SK-N-SH (cell line): ENCODE results near the gene HRH1. TPM values are rescaled to one million over a fixed set of nuclear protein-coding genes. Genes with fewer than 3 reads are reported as not detected.
"Not testable (repeated sequence)": the region's sequence is repeated elsewhere in the genome, so short reads cannot be mapped to it uniquely, and the experiment has no call there.

ENCODE experiments used
- CTCF ChIA-PET: fragments of 300-600, 350-600 bp; formaldehyde crosslinking; extraction: SDS; loops from one replicate; lab custom pipeline; 2021; lab: Yijun Ruan, JAX
- POLR2A ChIA-PET: fragments of 350-600 bp; sonication (Branson Sonifier 250); formaldehyde crosslinking; extraction: SDS; loops from one replicate; lab custom pipeline; 2020; ENCODE audit warnings: antibody characterized with exemption, inconsistent platforms; lab: Yijun Ruan, JAX
- DNase-seq: peaks from one replicate; pipeline ENCODE4 v3.0.0; 2012
- H2AFZ ChIP-seq: fragments of 200-600 bp; sonication (generic); 2 replicates; pipeline ENCODE4 v1.8.1; 2016; ENCODE audit warnings: antibody characterized with exemption, mild to moderate bottlenecking, low read depth
- H3F3A ChIP-seq: fragments of 200-600 bp; sonication (generic); replicated peaks from 2 replicates; pipeline ENCODE3; 2016; ENCODE audit warnings: antibody characterized with exemption, mild to moderate bottlenecking; ENCODE audit not compliant: insufficient read depth
- H3K27ac ChIP-seq, 2 experiments: fragments of 200-500 bp in 1 of 2; fragments of 200-600 bp in 1 of 2; sonication (Bioruptor generic) in 1 of 2; sonication (generic), shearing (Covaris generic) in 1 of 2; 2 replicates each; pipeline versions ENCODE4 v1.5.1 to v1.6.1; 2014 to 2016; ENCODE audit warnings: low read depth in 2 of 2, inconsistent platforms in 1 of 2, low read length in 1 of 2, mild to moderate bottlenecking in 1 of 2, mixed read lengths in 1 of 2
- H3K27me3 ChIP-seq: fragments of 200-600 bp; sonication (generic), shearing (Covaris generic); 2 replicates; pipeline ENCODE4 v1.6.1; 2016; ENCODE audit warnings: mixed run types; ENCODE audit not compliant: insufficient read depth
- H3K36me3 ChIP-seq, 2 experiments: fragments of 200-500 bp in 1 of 2; fragments of 200-600 bp in 1 of 2; sonication (Bioruptor generic) in 1 of 2; sonication (generic) in 1 of 2; replicated peaks in 1 of 2; 2 replicates each; pipeline versions ENCODE3 to v1.5.1; 2014 to 2016; ENCODE audit warnings: low read length in 1 of 2, mild to moderate bottlenecking in 1 of 2; ENCODE audit not compliant: insufficient read depth in 2 of 2, control insufficient read depth in 1 of 2
- H3K4me1 ChIP-seq, 2 experiments: fragments of 200-500 bp in 1 of 2; fragments of 200-600 bp in 1 of 2; sonication (Bioruptor generic) in 1 of 2; sonication (generic), shearing (Covaris generic) in 1 of 2; 2 replicates each; pipeline versions ENCODE4 v1.5.1 to v1.6.1; 2014 to 2016; ENCODE audit warnings: low read depth in 1 of 2, low read length in 1 of 2, mixed run types in 1 of 2; ENCODE audit not compliant: insufficient read depth in 2 of 2, control insufficient read depth in 1 of 2
- H3K4me2 ChIP-seq: fragments of 200-600 bp; sonication (generic), shearing (Covaris generic); 2 replicates; pipeline ENCODE4 v1.6.1; 2017; ENCODE audit warnings: mixed run types
- H3K4me3 ChIP-seq, 2 experiments: fragments of 200-500 bp in 1 of 2; fragments of 200-600 bp in 1 of 2; sonication (Bioruptor generic) in 1 of 2; sonication (generic), shearing (Covaris generic) in 1 of 2; 2 replicates each; pipeline versions ENCODE4 v1.5.1 to v1.8.1; 2014 to 2016; ENCODE audit warnings: low read depth in 2 of 2, inconsistent platforms in 1 of 2, low read length in 1 of 2, mild to moderate bottlenecking in 1 of 2, mixed read lengths in 1 of 2, moderate library complexity in 1 of 2
- H3K79me2 ChIP-seq: fragments of 200-600 bp; sonication (generic); 2 replicates; pipeline ENCODE4 v1.8.1; 2017; ENCODE audit warnings: mild to moderate bottlenecking; ENCODE audit not compliant: insufficient read depth
- H3K9ac ChIP-seq: fragments of 200-600 bp; sonication (generic); 2 replicates; pipeline ENCODE4 v1.6.1; 2017; ENCODE audit warnings: mixed run types
- H3K9me2 ChIP-seq: fragments of 200-600 bp; sonication (generic); 2 replicates; pipeline ENCODE4 v1.6.1; 2017; ENCODE audit warnings: mixed run types
- H3K9me3 ChIP-seq: fragments of 200-600 bp; sonication (generic); 2 replicates; pipeline ENCODE4 v1.6.1; 2017; ENCODE audit warnings: mixed run types, mild to moderate bottlenecking, moderate library complexity
- H4K20me1 ChIP-seq: fragments of 200-600 bp; sonication (generic); 2 replicates; pipeline ENCODE4 v1.6.1; 2017; ENCODE audit warnings: mild to moderate bottlenecking, mixed run types; ENCODE audit not compliant: insufficient read depth
- CHD2 ChIP-seq: fragments of 150-350 bp; IDR thresholded peaks from 2 replicates; pipeline ENCODE4 v1.6.1; 2018; ENCODE audit warnings: low read length; ENCODE audit not compliant: partially characterized antibody
- ELF1 ChIP-seq: IDR thresholded peaks from 2 replicates; pipeline ENCODE4 v1.4.0; 2012
- EP300 ChIP-seq, 2 experiments: IDR thresholded peaks; 2 replicates each; pipeline versions ENCODE4 v1.4.0 to v1.6.1; 2012; ENCODE audit warnings: borderline replicate concordance in 1 of 2, low read depth in 1 of 2, low read length in 1 of 2
- EZH2phosphoT487 ChIP-seq: fragments of 200-600 bp; sonication (generic); IDR thresholded peaks from 2 replicates; pipeline ENCODE4 v1.6.1; 2017; ENCODE audit warnings: low read depth, mixed run types, mild to moderate bottlenecking, antibody characterized with exemption, moderate library complexity, borderline replicate concordance
- GABPA ChIP-seq: IDR thresholded peaks from 2 replicates; pipeline ENCODE4 v1.4.0; 2012; ENCODE audit warnings: low read depth, mild to moderate bottlenecking
- JUND ChIP-seq: IDR thresholded peaks from 2 replicates; pipeline ENCODE4 v1.4.0; 2012
- MXI1 ChIP-seq: IDR thresholded peaks from 2 replicates; pipeline ENCODE4 v1.6.1; 2012; ENCODE audit warnings: mild to moderate bottlenecking, low read depth, low read length, improper control_type of control experiment
- NRF1 ChIP-seq: IDR thresholded peaks from 2 replicates; pipeline ENCODE4 v1.6.1; 2012; ENCODE audit warnings: low read depth, mild to moderate bottlenecking, low read length
- POLR2AphosphoS5 ChIP-seq: IDR thresholded peaks from 2 replicates; pipeline ENCODE4 v1.6.1; 2012; ENCODE audit warnings: low read depth, low read length
- RAD21 ChIP-seq: IDR thresholded peaks from 2 replicates; pipeline ENCODE4 v1.6.1; 2012; ENCODE audit warnings: mild to moderate bottlenecking, low read length
- RFX5 ChIP-seq: IDR thresholded peaks from 2 replicates; pipeline ENCODE4 v1.6.1; 2012; ENCODE audit warnings: mild to moderate bottlenecking, improper control_type of control experiment, low read length
- SMC3 ChIP-seq: IDR thresholded peaks from 2 replicates; pipeline ENCODE4 v1.6.1; 2012; ENCODE audit warnings: low read depth, low read length, improper control_type of control experiment
- TCF12 ChIP-seq: IDR thresholded peaks from 2 replicates; pipeline ENCODE4 v1.4.0; 2012
- TEAD4 ChIP-seq: IDR thresholded peaks from 2 replicates; pipeline ENCODE4 v1.4.0; 2012; ENCODE audit warnings: mild to moderate bottlenecking, borderline replicate concordance; ENCODE audit not compliant: insufficient read depth
- YY1 ChIP-seq: IDR thresholded peaks from 2 replicates; pipeline ENCODE4 v1.4.0; 2012; ENCODE audit warnings: low read depth, mild to moderate bottlenecking
- WGBS: methylation state at CpG from one replicate; pipeline ENCODE4 v1.1.6; 2017; ENCODE audit warnings: low lambda C conversion rate; 5-methylcytosine and 5-hydroxymethylcytosine counted together
- polyA plus RNA-seq, 3 experiments: library from polyadenylated mRNA; depleted of rRNA; stranded (reverse); fragments of >200 nt; gene quantifications; 2 replicates each; pipeline ENCODE4 v1.2.3, GENCODE V29; 2012
- TF ChIP-seq, protein P1 (sequence below): IDR thresholded peaks from 2 replicates; pipeline ENCODE4 v1.4.0; 2012; ENCODE audit warnings: low read depth
- TF ChIP-seq, protein P2 (sequence below): IDR thresholded peaks from 2 replicates; pipeline ENCODE4; 2012
- TF ChIP-seq, protein P3 (sequence below): IDR thresholded peaks from 2 replicates; pipeline ENCODE4 v1.6.1; 2012; ENCODE audit warnings: mild to moderate bottlenecking, low read depth, low read length, moderate library complexity

Gene HRH1
- polyA plus RNA-seq, 1 of the 3 experiments (the other 2 are of a cell fraction) = 6.2 TPM

DNA sequence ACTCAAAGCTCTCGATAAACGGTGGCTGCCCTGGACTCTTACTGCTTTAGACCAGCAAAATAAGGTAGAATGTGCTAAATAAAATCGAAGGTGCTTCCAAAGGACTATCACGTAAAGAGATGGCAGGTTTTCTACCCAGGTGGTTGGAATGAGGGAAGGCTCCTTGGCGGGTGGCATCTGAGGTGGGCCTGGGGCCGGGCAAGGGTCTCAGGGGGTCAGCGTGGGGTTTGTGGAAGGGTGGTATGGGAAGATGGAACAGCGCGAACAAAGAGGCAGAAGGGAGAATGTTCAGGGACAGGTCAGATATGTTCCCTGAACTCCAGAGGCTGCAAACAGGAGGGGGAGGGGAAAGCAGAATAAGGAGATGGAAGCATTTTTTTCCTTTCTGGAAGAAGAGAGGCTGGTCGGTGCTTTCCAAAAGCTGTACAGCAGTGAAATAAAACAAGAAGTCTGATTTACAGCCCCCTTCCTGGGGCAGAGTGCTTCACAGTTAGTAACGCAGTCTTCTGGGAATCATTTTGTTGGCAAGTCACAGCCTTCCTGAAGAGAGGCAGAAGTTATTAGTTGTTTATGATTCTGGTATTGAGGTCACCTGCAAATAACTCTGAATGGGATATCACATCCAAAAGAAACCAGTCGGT, 59.6 kb downstream of the HRH1 start:
- no peak overlapping the region for H3K4me2 ChIP-seq
- no peaks in the 10 kb centered on the region for H3K9me3 ChIP-seq
- H3K9ac ChIP-seq = no peak overlapping the region
- H4K20me1 ChIP-seq = no peaks in the 10 kb centered on the region
- peak overlapping the region; percentile 5 to 97; a peak in 2 of 4 replicates for H3K27ac ChIP-seq
- H3K79me2 ChIP-seq = peaks cover 91% of the 10 kb centered on the region
- H3K4me3 ChIP-seq = no peak overlapping the region
- H3F3A ChIP-seq = peaks cover 28% of the 10 kb centered on the region
- H2AFZ ChIP-seq = no peak overlapping the region
- 85% methylated on average over 12 of the region's 12 CpGs for WGBS
- no peak for DNase-seq
- no peaks in the 10 kb centered on the region for H3K27me3 ChIP-seq
- TF ChIP-seq TEAD4 (no peak), CHD2 (no peak), JUND (no peak)
- H3K9me2 ChIP-seq = no peaks in the 10 kb centered on the region
- ChIA-PET CTCF (interaction anchor here (0.7 to 1.2 kb wide), 4 partner anchors 58 to 268 kb away, joined by 3 to 6 read pairs (median 3); no protein-coding TSS in a partner anchor), POLR2A (no interaction called here)
- H3K36me3 ChIP-seq = peaks cover 0 to 5% of the 10 kb centered on the region in 2 experiments
- H3K4me1 ChIP-seq = peaks cover 2 to 16% of the 10 kb centered on the region in 2 experiments; a peak in 2 of 4 replicates

DNA sequence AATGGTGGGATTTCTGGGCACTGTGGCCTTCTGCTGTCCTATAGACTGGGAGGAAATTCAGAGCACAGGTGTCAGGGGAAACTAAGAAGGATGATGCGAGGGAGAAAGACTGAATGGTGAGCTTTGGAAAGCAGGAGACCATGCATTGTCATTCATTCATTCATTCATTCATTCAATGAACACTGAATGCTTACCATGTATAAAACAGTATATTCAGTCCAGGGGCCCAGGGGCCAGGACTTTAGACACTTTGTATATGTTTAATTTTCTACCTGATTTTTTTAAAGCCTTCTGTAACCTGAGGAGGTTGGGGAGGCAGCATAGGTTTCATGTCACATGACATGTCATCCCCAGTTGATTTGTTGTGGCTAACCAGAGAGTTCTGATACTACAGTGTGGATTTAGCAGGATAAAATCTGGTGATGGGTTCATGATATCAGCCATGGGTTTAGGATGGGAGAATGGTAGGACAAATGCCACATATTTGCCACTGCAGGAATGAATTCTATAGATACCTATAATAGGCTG, 60.2 kb downstream of the HRH1 start:
- H3K27me3 ChIP-seq = no peaks in the 10 kb centered on the region
- H3K9me2 ChIP-seq = no peaks in the 10 kb centered on the region
- ChIA-PET POLR2A (no interaction called here), CTCF (no interaction called here)
- peaks cover 0 to 5% of the 10 kb centered on the region in 2 experiments for H3K36me3 ChIP-seq
- peaks cover 25% of the 10 kb centered on the region for H3F3A ChIP-seq
- H3K4me2 ChIP-seq = no peak overlapping the region
- H3K79me2 ChIP-seq = peaks cover 91% of the 10 kb centered on the region
- no peak for DNase-seq
- peaks cover 2 to 16% of the 10 kb centered on the region in 2 experiments; a peak in 2 of 4 replicates for H3K4me1 ChIP-seq
- WGBS = 95% methylated on average over 1 of the region's 1 CpG
- no peak overlapping the region for H3K4me3 ChIP-seq
- H3K9me3 ChIP-seq = no peaks in the 10 kb centered on the region
- TF ChIP-seq MXI1 = no peak
- TF ChIP-seq EP300 (IDR thresholded peaks at IDR 0.05; ENCODE audit: borderline replicate concordance in 1 of 2, low read depth in 1 of 2, low read length in 1 of 2) = no peak
- TF ChIP-seq JUND = no peak
- TF ChIP-seq, protein P1, sequence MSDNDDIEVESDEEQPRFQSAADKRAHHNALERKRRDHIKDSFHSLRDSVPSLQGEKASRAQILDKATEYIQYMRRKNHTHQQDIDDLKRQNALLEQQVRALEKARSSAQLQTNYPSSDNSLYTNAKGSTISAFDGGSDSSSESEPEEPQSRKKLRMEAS = no peak
- TF ChIP-seq ELF1 = no peak
- TF ChIP-seq CHD2 = no peak
- no peak for TF ChIP-seq RFX5
- TF ChIP-seq EZH2phosphoT487 = no peak
- TF ChIP-seq GABPA = no peak
- TF ChIP-seq POLR2AphosphoS5 = no peak
- TF ChIP-seq YY1 = no peak
- no peak for TF ChIP-seq RAD21
- TF ChIP-seq TEAD4 = no peak
- no peak for TF ChIP-seq SMC3
- no peak for TF ChIP-seq TCF12
- no peak for TF ChIP-seq NRF1
- TF ChIP-seq, protein P2, sequence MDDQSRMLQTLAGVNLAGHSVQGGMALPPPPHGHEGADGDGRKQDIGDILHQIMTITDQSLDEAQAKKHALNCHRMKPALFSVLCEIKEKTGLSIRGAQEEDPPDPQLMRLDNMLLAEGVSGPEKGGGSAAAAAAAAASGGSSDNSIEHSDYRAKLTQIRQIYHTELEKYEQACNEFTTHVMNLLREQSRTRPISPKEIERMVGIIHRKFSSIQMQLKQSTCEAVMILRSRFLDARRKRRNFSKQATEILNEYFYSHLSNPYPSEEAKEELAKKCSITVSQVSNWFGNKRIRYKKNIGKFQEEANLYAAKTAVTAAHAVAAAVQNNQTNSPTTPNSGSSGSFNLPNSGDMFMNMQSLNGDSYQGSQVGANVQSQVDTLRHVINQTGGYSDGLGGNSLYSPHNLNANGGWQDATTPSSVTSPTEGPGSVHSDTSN = no peak
- TF ChIP-seq, protein P3, sequence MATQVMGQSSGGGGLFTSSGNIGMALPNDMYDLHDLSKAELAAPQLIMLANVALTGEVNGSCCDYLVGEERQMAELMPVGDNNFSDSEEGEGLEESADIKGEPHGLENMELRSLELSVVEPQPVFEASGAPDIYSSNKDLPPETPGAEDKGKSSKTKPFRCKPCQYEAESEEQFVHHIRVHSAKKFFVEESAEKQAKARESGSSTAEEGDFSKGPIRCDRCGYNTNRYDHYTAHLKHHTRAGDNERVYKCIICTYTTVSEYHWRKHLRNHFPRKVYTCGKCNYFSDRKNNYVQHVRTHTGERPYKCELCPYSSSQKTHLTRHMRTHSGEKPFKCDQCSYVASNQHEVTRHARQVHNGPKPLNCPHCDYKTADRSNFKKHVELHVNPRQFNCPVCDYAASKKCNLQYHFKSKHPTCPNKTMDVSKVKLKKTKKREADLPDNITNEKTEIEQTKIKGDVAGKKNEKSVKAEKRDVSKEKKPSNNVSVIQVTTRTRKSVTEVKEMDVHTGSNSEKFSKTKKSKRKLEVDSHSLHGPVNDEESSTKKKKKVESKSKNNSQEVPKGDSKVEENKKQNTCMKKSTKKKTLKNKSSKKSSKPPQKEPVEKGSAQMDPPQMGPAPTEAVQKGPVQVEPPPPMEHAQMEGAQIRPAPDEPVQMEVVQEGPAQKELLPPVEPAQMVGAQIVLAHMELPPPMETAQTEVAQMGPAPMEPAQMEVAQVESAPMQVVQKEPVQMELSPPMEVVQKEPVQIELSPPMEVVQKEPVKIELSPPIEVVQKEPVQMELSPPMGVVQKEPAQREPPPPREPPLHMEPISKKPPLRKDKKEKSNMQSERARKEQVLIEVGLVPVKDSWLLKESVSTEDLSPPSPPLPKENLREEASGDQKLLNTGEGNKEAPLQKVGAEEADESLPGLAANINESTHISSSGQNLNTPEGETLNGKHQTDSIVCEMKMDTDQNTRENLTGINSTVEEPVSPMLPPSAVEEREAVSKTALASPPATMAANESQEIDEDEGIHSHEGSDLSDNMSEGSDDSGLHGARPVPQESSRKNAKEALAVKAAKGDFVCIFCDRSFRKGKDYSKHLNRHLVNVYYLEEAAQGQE = no peak
- H4K20me1 ChIP-seq = no peaks in the 10 kb centered on the region
- H3K9ac ChIP-seq = no peak overlapping the region
- H2AFZ ChIP-seq = no peak overlapping the region
- peak overlapping the region in 1 of 2 experiments; percentile 32; a peak in 2 of 4 replicates for H3K27ac ChIP-seq

DNA sequence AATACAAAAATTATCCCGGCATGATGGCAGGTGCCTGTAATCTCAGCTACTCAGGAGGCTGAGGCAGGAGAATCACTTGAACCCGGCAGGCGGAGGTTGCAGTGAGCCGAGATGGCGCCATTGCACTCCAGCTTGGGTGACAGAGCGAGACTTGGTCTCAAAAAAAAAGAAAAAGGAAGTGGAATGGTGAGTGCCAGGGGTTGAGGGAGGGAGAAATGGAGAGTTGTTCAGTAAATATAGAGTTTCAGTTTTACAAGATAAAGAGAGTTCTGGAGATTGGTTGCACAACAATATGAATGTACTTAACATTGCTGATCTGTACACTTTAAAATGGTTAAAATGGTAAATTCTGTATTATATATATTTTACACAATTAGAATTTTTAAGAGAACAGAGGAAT, 63.1 kb downstream of the HRH1 start:
- H3K4me1 ChIP-seq, H3K27ac ChIP-seq, H3K9ac ChIP-seq, POLR2A ChIA-PET, H3K27me3 ChIP-seq, H4K20me1 ChIP-seq, H3K4me2 ChIP-seq, H2AFZ ChIP-seq, H3K9me3 ChIP-seq, H3K36me3 ChIP-seq, DNase-seq, H3K4me3 ChIP-seq, H3F3A ChIP-seq, H3K9me2 ChIP-seq: not testable (repeated sequence)
- peaks cover 99% of the 10 kb centered on the region for H3K79me2 ChIP-seq
- 80% methylated on average over 6 of the region's 6 CpGs for WGBS
- CTCF ChIA-PET = interaction anchor here (1.9 kb wide), 2 partner anchors 21 to 157 kb away, joined by 5 to 9 read pairs; no protein-coding TSS in a partner anchor
